Measurements from ENCODE around the gene CSF1. TPM values are rescaled to one million over a fixed set of nuclear protein-coding genes. Genes with fewer than 3 reads are reported as not detected.

The CSF1 gene
- total RNA-seq, 2 donors from 2014 or later, result 14.1 to 18.1 TPM

DNA sequence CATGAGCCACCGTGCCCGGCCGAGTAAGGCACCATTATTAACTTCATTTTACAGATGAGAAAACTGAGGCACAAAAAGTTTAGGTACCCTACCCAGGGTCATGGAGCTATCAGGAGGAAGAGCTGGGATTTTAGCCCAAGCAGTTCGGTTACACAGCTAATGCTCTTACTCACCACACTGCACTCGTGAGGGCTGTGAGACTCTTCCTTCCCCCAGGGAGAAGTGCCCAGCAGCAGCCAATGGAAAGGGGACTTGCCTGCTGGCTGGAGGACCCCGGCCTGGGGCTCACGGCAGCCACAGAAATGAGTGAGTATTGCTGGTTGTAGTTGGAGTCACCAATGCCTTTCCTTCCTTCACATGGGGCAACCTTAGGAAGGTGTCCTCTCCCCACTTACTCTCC lies 5.2 kb upstream of the CSF1 start:
- intact Hi-C loops (cut with DNase I), result no loop called here
- TF ChIP-seq, protein P1, sequence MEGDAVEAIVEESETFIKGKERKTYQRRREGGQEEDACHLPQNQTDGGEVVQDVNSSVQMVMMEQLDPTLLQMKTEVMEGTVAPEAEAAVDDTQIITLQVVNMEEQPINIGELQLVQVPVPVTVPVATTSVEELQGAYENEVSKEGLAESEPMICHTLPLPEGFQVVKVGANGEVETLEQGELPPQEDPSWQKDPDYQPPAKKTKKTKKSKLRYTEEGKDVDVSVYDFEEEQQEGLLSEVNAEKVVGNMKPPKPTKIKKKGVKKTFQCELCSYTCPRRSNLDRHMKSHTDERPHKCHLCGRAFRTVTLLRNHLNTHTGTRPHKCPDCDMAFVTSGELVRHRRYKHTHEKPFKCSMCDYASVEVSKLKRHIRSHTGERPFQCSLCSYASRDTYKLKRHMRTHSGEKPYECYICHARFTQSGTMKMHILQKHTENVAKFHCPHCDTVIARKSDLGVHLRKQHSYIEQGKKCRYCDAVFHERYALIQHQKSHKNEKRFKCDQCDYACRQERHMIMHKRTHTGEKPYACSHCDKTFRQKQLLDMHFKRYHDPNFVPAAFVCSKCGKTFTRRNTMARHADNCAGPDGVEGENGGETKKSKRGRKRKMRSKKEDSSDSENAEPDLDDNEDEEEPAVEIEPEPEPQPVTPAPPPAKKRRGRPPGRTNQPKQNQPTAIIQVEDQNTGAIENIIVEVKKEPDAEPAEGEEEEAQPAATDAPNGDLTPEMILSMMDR (IDR thresholded peaks at IDR 0.05), result no peak
- Histone ChIP-seq H3K4me3 (no peak overlapping the region), H3K27me3 (no peaks in the 10 kb centered on the region), H3K9ac (ENCODE audit: low read depth in 2 of 2, low read length in 2 of 2) (no peak overlapping the region), H3K9me3 (no peaks in the 10 kb centered on the region), H3K4me1 (no peaks in the 10 kb centered on the region), H3K36me3 (no peaks in the 10 kb centered on the region), H3K27ac (no peak overlapping the region)
- DNase-seq, result no peak

DNA sequence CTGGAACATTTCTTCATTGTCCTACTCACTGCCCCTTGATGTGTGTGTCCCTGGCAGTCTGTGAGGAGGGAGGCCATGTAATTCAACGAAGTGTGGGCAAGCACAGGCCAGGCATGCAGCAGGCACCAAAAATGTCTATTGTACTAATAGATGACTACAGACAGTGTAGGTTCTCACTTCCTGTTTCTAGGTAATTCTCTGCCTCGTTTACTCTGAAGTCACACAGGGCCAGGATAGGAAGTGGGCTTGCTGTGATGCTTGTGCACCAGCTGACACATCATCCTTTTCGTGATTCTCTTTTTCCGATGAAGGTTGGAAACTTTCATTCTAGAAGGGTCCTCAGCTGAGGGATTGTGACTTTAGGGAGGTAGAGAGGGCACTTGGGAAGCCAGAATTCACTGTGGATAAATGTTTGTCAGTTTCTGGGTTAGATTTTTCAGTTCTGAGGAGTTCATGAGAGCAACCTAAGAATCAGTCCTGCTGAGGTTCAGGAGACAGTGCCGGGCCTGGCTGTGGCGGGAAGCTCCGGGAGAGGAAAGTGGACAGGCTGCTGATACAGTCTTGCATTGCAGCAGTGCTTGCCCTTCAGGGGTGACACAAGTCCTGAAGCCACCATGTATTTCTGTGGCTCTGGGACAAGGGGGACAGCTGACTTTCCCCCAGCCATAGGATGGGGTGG lies 4.3 kb upstream of the CSF1 start:
- Histone ChIP-seq H3K36me3 (no peaks in the 10 kb centered on the region), H3K4me3 (no peak overlapping the region), H3K27ac (no peak overlapping the region), H3K27me3 (no peaks in the 10 kb centered on the region), H3K4me1 (no peaks in the 10 kb centered on the region), H3K9ac (ENCODE audit: low read depth in 2 of 2, low read length in 2 of 2) (no peak overlapping the region), H3K9me3 (no peaks in the 10 kb centered on the region)
- intact Hi-C loops (cut with DNase I), result no loop called here
- TF ChIP-seq, protein P1 (IDR thresholded peaks at IDR 0.05), result no peak
- DNase-seq, result no peak

GRCh38 chr1:109906839-109907180 lies 3.8 kb upstream of the CSF1 start:
- TF ChIP-seq, protein P1 (IDR thresholded peaks at IDR 0.05), result no peak
- no peak for DNase-seq
- Histone ChIP-seq H3K9ac (ENCODE audit: low read depth in 2 of 2, low read length in 2 of 2) (no peak overlapping the region), H3K36me3 (no peaks in the 10 kb centered on the region), H3K9me3 (no peaks in the 10 kb centered on the region), H3K4me3 (no peak overlapping the region), H3K27me3 (no peaks in the 10 kb centered on the region), H3K27ac (no peak overlapping the region), H3K4me1 (no peaks in the 10 kb centered on the region)
- intact Hi-C loops (cut with DNase I), result no loop called here

GRCh38 chr1:109907190-109907774 lies 3.4 kb upstream of the CSF1 start:
- H3K27ac ChIP-seq, result no peak overlapping the region
- intact Hi-C loops (cut with DNase I), result no loop called here
- no peak overlapping the region for H3K9ac ChIP-seq (ENCODE audit: low read depth in 2 of 2, low read length in 2 of 2)
- no peaks in the 10 kb centered on the region for H3K36me3 ChIP-seq
- TF ChIP-seq, protein P1 (IDR thresholded peaks at IDR 0.05), result no peak
- no peaks in the 10 kb centered on the region for H3K9me3 ChIP-seq
- no peaks in the 10 kb centered on the region for H3K27me3 ChIP-seq
- H3K4me3 ChIP-seq, result no peak overlapping the region
- no peaks in the 10 kb centered on the region for H3K4me1 ChIP-seq
- no peak for DNase-seq

DNA sequence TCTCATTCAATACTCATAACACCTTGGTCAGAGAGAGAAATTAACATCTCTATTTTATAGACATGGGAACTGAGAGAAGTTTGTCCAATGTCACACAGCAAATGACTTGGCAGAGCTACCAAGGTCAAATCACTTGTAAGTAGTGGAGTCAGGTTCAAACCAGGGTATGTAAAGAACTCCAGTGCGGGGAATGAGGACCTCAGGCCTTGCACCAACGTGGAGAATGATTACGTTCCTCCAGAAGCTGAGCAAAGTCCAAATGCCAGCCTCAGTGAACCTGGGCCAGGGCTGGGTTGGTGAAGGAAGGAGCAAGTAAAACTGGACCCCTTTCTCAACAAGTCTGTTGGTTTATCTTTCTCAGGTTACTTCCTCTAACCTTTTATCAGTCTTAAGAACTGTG lies 1.8 kb upstream of the CSF1 start:
- Histone ChIP-seq H3K4me3 (no peak overlapping the region), H3K4me1 (no peaks in the 10 kb centered on the region), H3K9me3 (no peaks in the 10 kb centered on the region), H3K27me3 (no peaks in the 10 kb centered on the region), H3K36me3 (no peaks in the 10 kb centered on the region), H3K9ac (ENCODE audit: low read depth in 2 of 2, low read length in 2 of 2) (no peak overlapping the region), H3K27ac (no peak overlapping the region)
- intact Hi-C loops (cut with DNase I), result no loop called here
- DNase-seq, result no peak
- TF ChIP-seq, protein P1 (IDR thresholded peaks at IDR 0.05), result no peak
